ENCODE measurements around the gene CEBPB.
"Not testable (repeated sequence)": the region's sequence is repeated elsewhere in the genome, so short reads cannot be mapped to it uniquely, and the experiment has no call there.

Gene CEBPB

DNA sequence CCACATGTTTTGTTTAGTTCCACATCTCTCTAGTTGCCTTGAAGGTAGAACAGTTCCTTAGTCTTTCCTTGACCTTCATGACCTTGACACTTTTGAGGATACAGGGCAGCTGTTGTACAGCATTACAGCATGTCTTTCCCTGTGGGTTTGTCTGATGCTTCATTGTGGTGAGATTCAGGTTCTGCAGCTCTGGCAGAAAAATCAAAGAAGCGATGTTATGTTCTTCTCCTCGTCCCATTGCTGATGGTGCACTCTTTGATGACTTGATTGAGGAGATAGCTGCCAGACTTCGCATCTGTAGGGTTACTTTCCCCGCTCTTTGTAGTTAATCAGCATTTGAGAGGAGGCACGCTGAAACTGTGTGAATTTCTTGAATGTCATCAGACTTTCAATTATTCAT lies 12.0 kb downstream of the CEBPB start:
- H3K27ac Mint-ChIP-seq: no peak overlapping the region
- H3K4me3 Mint-ChIP-seq: no peak overlapping the region
- H3K9me3 Mint-ChIP-seq: peaks cover 13% of the 10 kb centered on the region
- peaks cover 9% of the 10 kb centered on the region for H3K27me3 Mint-ChIP-seq (ENCODE audit: low read depth)
- H3K36me3 Mint-ChIP-seq (ENCODE audit: low read depth): no peaks in the 10 kb centered on the region
- no peaks in the 10 kb centered on the region for H3K4me1 Mint-ChIP-seq
- TF ChIP-seq, protein P1, sequence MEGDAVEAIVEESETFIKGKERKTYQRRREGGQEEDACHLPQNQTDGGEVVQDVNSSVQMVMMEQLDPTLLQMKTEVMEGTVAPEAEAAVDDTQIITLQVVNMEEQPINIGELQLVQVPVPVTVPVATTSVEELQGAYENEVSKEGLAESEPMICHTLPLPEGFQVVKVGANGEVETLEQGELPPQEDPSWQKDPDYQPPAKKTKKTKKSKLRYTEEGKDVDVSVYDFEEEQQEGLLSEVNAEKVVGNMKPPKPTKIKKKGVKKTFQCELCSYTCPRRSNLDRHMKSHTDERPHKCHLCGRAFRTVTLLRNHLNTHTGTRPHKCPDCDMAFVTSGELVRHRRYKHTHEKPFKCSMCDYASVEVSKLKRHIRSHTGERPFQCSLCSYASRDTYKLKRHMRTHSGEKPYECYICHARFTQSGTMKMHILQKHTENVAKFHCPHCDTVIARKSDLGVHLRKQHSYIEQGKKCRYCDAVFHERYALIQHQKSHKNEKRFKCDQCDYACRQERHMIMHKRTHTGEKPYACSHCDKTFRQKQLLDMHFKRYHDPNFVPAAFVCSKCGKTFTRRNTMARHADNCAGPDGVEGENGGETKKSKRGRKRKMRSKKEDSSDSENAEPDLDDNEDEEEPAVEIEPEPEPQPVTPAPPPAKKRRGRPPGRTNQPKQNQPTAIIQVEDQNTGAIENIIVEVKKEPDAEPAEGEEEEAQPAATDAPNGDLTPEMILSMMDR (IDR thresholded peaks at IDR 0.05; ENCODE audit: unreplicated experiment in 3 of 3): no peak

DNA sequence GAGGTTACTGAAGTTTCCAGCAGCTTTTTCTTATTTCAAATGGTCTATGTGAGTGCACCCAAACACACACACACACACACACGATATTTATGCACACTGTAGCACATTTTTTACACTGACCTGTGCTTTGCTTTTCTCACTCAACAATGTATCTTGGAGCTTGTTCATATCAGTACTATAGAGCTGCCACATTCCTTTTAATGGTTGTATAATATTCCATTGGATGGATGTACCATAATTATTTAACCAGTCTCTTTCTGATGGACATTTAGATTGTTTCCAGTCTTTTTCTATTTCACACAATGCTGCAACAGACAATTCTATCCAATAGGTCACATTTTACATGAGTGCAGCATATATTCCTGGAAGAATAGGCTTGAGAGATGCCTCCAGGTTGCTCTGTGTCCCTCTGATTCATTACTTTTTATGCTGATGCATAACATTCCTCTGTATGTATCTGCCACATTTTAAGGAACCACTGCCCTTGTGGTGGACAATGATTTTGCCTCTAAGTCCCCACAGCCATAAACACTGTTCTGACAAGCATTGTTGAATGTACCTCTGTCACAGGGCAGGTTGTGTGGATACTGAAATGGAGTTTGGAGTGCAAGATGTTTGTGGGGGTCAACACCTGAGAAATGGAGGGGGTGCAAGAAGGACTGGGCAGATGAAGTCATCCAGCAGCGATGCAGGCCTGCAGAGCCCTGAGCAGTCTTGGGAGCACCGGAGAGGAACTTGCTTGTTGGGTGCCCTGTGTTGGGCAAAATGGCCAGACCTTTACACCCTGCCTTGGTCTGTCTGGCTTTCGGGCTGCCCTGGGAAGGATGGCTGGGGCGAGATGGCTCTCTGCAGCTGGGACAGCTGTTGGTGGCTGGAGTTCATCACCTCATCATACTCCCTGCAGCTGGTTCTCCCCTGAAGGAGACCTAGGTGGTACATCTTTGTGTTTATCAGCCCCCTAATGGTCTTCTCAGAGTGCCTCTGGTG lies 13.6 kb downstream of the CEBPB start:
- Mint-ChIP-seq H3K9me3 (peaks cover 13% of the 10 kb centered on the region), H3K36me3 (ENCODE audit: low read depth) (no peaks in the 10 kb centered on the region), H3K4me1 (no peaks in the 10 kb centered on the region), H3K4me3 (no peak overlapping the region), H3K27ac (no peak overlapping the region), H3K27me3 (ENCODE audit: low read depth) (peaks cover 15% of the 10 kb centered on the region)
- TF ChIP-seq, protein P1 (IDR thresholded peaks at IDR 0.05; ENCODE audit: unreplicated experiment in 3 of 3): no peak

DNA sequence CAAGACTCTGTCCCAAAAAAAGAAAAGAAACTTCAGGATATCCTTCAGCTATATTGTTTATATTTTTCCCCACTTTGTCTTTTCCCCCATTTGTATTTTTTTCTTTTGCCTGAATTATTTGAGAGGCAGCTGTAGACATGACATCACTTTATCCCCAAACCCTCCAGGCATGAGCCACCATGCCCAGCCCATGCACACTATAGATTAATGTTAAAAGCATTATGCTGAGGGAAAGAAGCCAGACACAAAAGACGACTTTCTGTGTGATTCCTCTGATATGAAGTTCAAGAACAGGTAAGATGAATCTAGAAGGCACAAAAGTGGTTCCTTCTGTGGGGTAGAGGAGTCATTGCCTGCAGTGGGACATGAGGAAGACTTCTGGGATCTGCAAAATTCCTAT lies 16.4 kb downstream of the CEBPB start:
- H3K4me1 Mint-ChIP-seq: no peaks in the 10 kb centered on the region
- TF ChIP-seq, protein P1 (IDR thresholded peaks at IDR 0.05; ENCODE audit: unreplicated experiment in 3 of 3): no peak
- H3K27ac Mint-ChIP-seq: no peak overlapping the region
- no peak overlapping the region for H3K4me3 Mint-ChIP-seq
- H3K9me3 Mint-ChIP-seq: peaks cover 11% of the 10 kb centered on the region
- H3K36me3 Mint-ChIP-seq (ENCODE audit: low read depth): no peaks in the 10 kb centered on the region
- H3K27me3 Mint-ChIP-seq (ENCODE audit: low read depth): peaks cover 18% of the 10 kb centered on the region

DNA sequence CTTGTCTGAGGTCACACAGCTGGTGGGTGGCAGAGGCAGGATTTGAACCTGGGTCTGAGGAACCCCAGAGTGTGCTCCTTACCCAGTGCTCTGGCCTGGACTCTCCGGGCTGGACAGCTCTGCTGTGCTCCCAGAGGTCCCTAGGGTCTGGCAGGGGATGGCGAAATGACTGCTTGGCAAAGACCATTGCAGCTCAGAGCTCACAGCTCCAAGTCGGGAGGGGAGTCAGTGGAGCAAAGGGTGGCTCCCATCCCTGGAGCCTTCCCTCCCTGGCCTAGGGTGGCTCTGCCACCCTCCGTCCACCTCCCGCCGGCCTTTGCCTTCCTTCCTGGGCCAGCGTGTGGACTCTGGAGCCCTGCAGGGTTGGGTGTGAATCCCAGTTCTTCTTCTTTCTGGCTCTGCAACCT lies 17.5 kb downstream of the CEBPB start:
- H3K27ac Mint-ChIP-seq: no peak overlapping the region
- no peaks in the 10 kb centered on the region for H3K4me1 Mint-ChIP-seq
- TF ChIP-seq, protein P1 (IDR thresholded peaks at IDR 0.05; ENCODE audit: unreplicated experiment in 3 of 3): no peak

DNA sequence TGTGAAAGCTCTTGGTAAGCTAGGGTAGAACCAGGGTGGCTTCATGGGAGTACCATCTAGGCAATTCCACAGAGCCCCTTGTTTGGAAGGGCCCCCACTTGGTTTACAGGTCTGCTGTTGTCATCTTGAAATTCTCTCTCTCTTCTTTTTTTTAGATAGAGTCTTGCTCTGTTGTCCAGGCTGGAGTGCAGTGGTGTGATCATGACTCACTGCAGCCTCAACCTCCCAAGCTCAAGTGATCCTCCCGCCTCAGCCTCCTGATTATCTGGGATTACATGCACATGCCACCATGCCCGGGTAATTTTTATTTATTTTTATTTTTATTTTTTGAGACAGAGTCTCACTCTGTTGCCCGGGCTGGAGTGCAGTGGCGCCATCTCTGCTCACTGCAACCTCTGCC lies 18.2 kb downstream of the CEBPB start:
- H3K9me3 Mint-ChIP-seq; H3K27ac Mint-ChIP-seq; H3K4me1 Mint-ChIP-seq; H3K4me3 Mint-ChIP-seq; H3K36me3 Mint-ChIP-seq (ENCODE audit: low read depth): not testable (repeated sequence)
- H3K27me3 Mint-ChIP-seq (ENCODE audit: low read depth): peaks cover 22% of the 10 kb centered on the region

More for the DNA sequence above, 17.5 kb downstream of the CEBPB start:
- Mint-ChIP-seq H3K36me3 (ENCODE audit: low read depth) (no peaks in the 10 kb centered on the region), H3K27me3 (ENCODE audit: low read depth) (peaks cover 23% of the 10 kb centered on the region), H3K4me3 (no peak overlapping the region), H3K9me3 (peaks cover 11% of the 10 kb centered on the region)

DNA sequence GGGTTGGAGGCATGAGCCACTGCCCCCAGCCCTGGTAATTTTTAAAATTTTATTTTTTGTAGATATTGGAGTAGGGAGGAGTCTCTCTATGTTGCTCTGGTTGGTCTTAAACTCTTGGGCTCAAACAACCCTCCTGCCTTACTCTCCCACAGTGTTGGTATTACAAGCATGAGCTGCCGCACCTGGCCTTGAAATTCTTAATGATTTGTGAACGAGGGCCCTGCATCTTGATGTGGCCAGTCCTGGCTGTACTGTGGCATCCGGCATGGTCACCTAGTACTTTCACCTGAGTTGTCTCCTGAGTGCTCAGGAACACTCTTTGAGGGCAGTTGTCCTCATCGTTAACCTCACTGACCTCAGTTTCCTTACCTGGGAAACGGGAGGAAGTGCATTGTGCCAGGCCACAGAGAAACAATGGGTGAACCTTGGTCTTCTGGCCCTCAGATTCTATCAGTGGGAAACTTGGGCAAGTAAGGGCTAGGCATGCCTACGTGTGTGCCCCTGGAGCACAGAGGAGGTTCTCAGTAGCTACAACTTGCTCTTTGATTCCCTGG lies 19.5 kb downstream of the CEBPB start:
- H3K4me1 Mint-ChIP-seq: peaks cover 1% of the 10 kb centered on the region
- TF ChIP-seq, protein P1 (IDR thresholded peaks at IDR 0.05; ENCODE audit: unreplicated experiment in 3 of 3): no peak
- H3K4me3 Mint-ChIP-seq: no peak overlapping the region
- no peaks in the 10 kb centered on the region for H3K36me3 Mint-ChIP-seq (ENCODE audit: low read depth)
- peaks cover 33% of the 10 kb centered on the region for H3K27me3 Mint-ChIP-seq (ENCODE audit: low read depth)
- no peak overlapping the region for H3K27ac Mint-ChIP-seq
- H3K9me3 Mint-ChIP-seq: no peaks in the 10 kb centered on the region

All from nephron (organoid).